ENCODE results near the gene PPP1R8.
"Not testable (repeated sequence)": the region's sequence is repeated elsewhere in the genome, so short reads cannot be mapped to it uniquely, and the experiment has no call there.

Gene PPP1R8

DNA sequence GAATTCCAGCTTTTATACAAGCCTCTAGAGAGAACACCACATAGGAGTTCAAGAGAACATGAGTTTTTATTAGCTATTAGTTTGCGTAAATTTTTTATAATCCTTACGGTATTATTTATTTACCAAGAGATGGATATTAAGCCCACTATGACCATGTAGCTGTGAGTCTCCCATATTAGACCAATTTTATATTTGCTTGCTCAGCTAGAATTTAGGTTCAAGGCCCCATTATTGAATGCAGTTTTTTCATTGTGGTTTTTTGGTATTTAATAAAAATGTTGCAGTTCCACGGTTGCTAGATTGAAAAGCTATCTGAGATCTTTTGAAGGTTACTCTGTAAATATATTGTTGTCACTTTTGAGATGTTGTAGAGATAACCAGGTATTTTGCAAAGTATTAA is 2.9 kb downstream of the PPP1R8 start:
- DNase-seq: no peak

DNA sequence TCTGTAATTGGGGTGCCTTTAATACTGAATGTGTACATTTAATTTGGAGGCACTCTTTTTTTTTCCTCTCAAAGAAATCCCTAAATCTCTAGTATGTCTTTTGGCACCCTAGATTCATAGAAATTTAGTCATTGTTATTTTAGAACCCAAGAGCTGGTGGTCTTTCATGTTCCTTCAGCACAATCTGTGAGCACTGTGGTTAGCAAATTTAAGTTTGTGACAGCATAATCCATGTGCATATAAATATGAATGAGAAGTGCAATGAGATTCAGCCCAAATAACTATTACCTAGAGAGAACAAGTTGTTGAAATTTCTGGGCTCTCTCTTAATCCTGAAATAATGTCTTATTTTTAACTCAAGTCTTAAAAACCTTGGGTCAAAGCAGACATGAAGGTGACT is 4.5 kb downstream of the PPP1R8 start:
- DNase-seq: no peak

DNA sequence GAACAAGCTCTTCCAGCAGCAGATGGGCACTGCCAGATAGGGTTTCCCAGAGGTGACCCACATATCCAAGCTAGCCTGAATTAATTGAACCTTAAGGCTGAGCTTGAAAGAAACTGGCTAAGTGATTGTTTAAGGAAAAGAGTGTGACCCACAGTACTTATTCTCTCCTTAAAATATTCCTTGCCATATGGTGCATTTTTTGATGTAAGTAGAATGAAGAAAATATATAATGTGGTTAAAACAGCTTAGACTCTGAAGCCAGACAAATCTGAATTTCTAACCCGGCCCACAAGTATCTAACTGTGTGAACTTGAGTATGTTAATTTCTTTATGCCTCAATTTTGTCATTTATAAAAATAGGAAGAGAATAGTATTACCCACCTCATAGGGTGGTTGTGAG is 4.9 kb downstream of the PPP1R8 start:
- DNase-seq: no peak

DNA sequence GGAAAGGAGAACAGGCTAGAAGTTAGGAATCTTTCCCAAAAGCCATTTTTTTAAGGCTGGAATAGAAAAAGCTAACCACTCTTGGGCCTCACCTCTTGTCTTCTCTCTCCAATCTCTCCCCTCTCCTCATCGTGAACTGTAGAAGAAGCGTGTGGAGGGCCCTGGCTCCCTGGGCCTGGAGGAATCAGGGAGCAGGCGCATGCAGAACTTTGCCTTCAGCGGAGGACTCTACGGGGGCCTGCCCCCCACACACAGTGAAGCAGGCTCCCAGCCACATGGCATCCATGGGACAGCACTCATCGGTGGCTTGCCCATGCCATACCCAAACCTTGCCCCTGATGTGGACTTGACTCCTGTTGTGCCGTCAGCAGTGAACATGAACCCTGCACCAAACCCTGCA is 19.4 kb downstream of the PPP1R8 start:
- no peak for DNase-seq

DNA sequence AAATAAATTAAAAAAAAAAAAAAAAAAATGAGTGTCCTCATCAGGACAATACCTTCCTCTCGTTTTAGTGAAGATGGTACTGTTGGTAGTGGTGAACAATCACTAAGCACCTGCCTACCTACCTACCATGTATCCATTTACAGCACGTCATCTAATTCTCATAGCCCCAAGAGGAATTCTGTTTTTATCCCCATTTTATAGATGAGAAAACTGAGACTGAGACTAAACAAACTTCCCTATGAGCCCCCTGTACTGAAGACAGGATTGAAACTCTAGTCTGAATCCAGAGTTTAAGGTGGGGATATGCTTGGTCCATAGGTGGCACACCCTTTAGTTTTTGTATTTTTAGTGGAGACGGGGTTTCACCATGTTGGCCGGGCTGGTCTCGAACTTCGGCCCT is 24.5 kb downstream of the PPP1R8 start:
- no peak for DNase-seq

DNA sequence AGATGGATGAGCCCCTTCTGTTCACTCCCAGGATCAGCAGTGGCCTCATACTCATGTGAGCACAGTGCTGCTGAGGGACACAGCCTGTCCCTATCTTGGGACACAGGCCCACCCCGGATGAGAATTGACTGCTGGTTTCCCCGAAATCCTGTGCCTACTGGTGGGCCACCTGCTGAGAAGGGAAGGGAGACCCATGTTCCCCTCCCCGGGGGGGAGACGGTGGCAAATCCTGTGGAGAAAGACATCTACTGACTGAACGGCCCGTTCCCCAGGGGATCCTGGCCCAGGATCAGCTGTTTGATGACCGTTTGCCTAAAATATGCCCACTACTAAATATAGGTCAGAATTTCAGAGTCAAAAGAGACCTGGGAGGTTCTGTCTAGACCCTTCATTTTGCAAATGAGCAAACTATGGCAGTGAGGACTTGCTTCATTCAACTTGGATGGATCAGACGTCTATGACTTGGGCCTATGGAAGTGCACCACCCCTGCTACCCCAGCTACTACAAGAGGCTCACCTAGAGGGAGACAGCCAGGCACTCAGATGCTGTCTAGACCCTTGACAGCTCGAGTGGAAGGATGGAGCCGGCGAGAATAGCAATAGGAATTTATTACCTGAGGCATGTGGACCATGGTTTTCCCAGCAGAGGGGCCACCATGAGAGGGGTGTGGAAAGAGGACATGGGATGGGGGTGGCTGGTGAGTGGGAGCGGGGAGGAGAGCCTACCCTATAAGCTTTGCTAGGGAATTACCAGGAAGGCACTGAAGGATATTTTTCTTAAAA is 26.2 kb downstream of the PPP1R8 start:
- DNase-seq: no peak

DNA sequence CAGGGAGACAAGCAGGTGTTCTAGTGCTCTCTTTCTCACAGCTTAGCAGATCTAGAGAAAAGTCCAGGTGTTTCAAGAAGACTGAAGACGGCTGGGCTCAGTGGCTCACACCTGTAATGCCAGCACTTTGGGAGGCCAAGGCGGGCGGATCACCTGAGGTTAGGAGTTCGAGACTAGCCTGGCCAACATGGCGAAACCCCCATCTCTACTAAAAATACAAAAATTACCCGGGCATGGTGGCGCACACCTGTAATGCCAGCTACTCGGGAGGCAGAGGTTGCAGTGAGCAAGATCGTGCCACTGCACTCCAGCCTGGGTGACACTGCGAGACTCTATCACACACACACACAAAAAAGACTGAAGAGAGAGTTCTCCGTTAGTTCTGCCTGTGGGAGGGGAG is 27.0 kb downstream of the PPP1R8 start:
- not testable (repeated sequence) for DNase-seq

DNA sequence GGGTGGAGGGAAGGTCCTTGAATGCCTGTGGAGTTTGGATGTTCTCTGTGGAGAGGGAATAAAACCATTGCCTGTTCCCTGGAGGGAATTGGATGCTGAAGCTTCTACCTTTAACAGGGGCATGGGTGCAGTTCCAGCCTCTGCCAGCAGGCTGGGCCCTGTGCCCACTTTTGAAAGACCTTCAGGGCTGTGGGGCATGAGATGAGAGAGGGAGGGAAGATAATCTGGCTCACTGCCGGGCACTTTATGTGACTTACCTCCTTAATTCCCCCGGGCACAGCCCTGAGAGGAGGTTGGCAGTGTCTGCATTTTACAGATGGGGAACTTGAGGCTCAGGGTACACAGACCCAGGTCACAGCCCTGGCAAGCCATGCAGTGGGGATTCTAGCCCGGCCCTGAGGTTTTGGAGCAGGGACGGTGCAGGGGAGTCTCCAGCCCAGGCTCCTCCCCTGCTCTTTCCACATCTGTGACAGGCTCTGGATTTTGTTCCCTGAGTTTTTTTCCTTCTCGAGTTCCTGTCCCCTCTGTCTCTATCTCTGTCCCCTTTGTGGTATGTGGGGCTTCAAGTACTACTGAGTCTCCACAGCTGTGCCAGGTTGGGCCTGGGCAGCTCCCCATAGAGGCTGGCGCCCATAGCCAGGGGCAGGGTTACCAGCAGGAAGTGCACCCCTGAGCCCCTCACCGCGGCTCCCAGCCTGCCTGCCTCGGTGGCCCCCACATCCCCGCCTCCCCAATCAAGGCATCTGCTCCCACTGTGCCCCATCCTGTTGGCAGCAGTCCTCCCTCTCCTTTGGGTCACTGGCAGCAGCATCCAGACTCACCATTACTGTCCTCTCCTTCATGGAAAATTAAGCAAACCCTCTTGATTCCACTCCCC is 27.7 kb downstream of the PPP1R8 start:
- DNase-seq: peak; percentile 81

DNA sequence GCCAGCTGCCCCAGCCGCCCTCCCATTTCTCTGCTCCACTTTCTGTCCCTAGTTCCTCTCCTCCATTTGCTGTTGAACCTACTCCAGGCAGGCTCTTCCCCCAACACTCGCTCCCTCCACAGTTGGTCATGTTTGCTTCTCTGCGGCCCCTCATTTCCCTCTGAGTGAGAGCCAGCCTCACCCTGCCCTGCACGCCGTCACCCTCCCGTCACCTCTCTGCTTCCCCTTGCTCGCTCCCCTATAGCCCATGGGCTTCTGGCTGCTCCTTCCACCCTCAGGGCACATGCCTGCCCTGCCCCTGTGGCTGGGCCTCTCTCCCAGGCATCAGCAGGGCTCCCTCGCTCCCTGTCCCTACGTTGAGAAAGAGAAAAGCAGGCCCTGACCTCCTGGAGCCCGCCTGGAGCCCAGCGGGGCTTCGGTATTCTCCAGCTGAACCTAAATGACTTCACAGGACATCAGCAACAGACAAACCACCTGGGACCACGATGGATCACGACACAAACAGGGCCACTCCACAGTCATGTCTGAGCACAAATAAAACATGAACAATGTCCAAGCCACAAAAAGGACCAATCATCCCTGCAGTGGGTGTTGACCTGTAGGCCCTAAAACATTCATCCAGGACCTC is 28.5 kb downstream of the PPP1R8 start:
- DNase-seq: no peak

DNA sequence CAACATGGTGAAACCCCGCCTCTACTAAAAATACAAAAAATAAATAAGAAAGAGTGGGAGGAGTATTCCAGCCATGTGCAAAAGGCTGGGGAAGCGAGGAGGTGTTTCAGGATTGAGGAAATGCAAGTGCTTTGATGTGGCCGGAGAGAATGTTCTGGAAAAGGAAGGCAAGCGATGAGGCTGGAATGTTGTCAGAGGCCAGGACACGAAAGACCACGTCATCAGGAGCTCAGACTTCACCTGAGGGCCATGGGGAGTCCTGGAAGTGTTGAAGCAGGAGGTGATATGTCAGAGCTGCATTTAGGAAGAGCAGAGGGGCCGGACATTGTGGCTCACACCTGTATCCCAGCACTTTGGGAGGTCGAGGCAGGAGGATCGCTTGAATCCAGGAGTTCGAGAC is 30.9 kb downstream of the PPP1R8 start:
- DNase-seq: no peak

DNA sequence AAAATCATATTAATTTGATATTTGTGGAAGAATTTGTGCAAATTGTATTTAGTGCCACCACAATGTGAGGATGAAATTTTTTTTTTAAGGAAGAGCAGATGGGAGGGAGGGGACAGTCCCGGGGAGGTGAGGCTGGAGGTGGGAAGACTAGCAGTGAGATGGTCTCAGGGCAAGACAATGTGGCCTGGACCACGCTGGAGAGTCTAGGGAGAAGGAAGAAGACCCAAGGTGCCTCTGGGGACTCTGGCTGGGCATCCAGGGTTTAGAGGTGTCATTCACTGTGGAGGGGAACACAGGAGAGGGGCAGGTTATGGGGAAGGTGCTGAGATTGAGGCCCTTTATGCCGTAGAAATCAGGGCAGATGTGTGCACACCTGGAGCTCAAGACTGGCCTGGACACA is 31.4 kb downstream of the PPP1R8 start:
- no peak for DNase-seq

DNA sequence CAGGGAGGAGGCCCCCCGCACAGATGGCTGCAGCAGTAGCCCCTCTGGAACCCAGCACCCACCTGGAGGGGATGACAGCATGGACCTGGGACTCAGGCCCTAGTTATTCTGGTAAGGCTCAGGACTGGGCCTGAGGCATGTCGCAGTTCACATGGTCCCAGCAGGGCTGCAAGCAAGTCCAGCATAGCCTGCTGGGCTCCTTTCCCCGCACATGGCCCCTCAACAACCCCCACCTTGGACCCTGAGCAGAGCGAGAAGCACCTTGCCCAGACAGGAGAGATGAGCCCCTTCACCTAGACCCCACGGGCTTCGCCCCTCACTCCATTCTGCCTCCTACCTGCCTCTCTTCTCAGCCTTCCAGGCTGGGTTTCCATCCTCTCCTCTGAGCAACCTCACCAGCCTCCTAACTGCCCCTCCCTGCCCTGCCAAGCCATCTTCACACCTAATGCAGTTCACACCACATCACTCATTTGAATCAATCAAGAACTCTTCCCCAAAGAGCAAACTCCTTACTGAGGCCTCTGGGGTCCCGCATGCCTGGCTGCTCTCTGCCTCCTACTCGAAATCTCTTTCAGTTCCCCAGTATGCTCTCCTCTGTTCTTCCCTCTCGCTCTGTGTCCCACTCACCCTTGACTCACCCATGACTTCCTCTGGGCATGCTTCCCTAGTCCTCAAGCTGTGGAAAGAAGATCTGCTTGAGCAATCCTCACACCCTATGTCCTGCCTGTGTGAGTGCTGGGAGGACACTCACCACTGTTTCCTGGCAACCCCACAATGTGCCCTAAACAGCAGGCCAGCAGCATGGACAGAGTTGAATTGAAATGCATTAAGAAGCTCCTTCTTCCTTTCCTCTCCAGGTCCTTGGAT is 32.3 kb downstream of the PPP1R8 start:
- no peak for DNase-seq

DNA sequence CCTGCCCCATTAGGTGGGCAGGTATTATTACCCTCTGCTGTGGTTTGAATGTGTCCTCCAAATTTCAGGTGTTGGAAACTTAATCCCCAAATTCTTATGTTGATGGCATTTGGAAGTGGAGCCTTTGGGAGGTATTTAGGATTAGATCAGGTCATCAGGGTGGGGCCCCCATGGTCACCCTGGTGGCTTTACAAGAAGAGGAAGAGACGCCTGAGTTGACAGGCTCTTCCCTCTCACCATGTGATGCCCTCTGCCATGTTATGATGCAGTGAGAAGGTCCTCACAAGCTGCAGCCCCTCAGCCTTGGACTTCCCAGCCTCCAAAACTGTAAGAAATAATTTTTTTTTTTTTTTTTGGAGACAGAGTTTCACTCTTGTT is 32.9 kb downstream of the PPP1R8 start:
- no peak for DNase-seq

DNA sequence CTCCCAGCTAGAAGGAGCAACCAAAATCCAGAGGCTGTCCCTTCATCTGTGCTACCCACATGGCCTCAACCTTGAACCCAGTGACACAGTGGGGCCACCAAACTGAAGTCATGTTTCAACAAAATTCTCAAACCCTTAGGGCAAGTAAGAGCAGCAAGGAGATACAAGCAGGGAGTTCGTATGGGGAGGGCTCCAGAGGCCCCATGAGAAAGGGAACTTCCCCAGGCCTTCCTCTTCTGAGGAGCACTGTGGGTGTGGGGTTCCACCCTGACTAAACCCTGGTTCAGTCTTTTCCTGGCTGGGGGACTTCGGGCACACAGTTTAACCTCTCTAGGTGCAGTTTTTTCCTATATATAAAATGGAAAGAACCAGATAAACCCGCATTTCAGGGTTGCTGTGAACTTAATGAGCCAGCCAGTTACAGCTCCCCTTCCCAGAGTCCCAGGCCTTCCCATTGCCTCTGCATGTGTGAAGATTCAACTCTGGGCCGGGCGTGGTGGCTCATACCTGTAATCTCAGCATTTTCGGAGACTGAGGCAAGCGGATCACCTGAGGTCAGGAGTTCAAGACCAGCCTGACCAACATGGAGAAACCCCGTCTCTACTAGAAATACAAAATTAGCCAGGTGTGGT is 33.8 kb downstream of the PPP1R8 start:
- no peak for DNase-seq

DNA sequence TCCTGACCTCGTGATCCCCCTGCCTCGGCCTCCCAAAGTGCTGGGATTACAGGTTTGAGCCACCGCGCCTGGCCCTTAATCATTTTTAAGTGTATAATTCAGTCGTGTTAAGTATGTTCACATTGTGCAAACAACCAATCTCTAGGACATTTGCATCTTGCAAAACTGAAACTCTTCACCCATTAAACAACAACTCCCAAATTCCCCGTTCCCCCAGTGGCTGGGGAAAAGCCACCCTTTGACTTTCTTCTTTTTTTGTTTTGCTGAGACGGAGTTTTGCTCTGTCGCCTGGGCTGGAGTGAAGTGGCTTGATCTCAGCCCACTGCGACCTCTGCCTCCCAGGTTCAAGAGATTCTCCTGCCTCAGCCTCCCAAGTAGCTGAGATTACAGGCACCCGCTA is 35.2 kb downstream of the PPP1R8 start:
- DNase-seq: no peak

DNA sequence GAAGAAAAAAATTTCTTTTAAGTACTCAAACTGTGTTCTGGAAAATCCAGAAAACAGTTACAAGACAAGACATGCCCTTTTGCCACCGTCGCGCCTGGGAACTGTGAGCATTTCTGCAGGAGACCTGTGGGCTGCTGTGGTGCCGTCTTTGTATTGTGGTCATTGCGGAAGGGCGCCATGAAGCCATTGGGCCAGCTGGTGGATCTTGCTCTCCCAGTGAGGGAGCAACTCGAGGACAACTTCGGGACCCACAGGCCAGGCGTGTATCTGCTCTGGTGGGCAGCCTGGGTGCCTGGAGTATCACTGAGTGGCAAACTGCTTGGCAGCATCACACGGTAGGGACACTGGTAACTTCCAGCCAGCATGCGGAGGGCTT is 38.0 kb downstream of the PPP1R8 start:
- DNase-seq: no peak

DNA sequence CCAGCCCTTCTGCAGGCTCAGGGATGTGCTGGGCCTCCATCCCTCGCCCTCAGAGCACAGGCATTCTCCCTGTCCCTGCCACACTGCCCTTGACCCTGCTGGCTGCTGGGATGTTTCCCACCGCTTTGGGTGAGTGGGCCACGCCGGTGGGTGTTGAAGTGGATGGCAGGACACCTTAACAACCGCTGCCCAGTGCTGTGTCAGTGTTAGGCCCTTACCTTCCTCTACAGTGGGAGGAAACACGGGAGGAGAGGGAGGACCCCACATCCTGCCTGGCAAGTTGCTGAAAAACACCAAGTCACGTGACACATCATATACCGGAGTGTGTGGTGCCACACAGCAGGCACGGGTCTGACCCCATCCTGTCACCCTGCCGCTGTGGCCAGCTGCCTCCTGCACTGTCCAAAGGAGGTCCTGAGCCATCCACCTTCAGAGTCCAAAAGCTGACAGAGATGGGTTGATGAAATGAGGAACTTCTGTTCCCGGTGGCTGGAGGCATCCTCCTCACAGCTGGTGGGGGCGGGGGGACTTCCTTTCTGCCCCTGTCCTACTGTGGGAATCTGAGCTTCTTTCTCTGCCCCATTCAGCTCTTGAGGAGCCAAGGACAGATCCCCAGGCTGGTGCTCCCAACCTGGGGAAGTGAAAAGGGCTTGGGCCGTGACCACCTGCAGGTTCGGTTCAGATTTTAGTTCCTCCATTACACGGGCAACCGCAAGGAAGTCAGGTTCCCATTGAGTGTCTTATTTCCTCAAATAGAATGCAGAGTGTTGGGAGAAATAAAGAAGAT is 38.5 kb downstream of the PPP1R8 start:
- peak; percentile 53 for DNase-seq

DNA sequence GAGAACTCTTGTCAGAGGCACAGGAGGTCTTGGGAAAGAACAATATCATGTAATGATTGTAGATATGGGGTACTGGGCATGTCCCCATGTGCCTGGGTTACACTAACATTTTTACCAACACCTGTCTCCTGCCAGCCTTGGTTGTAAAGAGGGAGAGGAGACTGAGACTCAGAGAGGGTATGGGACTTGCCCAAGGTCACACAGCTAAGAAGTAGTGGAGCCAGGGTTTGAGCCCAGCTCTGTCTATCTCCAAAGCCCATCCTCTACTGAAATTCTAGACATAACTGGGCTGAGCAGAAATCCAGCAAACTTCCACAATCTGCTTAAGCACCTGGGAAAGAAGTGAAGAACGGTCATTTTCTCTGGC is 39.1 kb downstream of the PPP1R8 start:
- no peak for DNase-seq

DNA sequence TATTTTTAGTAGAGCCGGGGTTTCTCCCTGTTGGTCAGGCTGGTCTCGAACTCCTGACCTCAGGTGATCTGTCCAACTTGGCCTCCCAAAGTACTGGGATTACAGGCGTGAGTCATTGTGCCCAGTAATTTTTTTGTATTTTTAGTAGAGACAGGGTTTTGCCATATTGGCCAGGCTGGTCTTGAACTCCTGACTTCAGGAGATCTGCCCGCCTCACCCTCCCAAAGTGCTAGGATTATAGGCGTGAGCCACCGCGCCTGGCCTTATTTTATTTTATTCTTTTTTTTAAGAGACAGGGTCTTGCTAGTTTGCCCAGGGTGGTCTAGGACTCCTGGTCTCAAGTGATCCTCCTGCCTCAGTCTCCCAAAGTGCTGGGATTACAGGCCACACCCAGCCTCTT is 40.5 kb downstream of the PPP1R8 start:
- not testable (repeated sequence) for DNase-seq

DNA sequence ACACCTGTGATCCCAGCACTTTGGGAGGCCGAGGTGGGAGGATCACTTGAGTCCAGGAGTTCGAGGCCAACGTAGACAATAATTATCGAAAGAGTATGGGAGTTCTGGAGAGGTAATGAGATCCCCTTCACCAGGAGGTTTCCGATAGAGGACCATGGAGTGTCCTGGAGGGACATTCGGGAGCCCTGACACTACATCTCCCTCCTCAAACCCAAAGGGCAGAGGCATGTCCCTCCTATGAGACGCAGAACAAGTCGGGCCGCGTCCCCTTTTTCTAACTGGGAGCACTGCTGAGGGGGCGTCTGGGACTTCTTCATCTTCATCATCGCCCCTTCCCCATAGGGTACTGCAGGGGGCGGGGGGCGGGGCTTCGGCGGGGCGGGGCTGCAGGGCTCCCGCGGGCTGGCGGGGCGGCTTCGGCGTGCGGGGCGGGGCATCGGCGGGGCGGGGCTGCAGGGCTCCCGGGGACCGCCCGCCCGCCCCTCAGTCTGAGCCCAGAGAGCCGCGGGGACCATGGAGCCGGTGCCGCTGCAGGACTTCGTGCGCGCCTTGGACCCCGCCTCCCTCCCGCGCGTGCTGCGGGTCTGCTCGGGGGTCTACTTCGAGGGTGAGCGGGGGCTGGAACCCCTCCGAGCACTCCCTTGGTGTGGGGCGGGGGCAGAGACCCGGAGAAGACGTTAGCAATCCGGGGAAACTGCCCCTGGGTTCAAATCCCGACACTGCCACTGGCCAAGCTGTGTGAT is 41.6 kb downstream of the PPP1R8 start, which contains the start of gene THEMIS2:
TSS of gene THEMIS2 (plus strand) at position 486 of the 743 bp plus-strand sequence. CDS start at position 514, 28 bp downstream.
- peak; percentile 72 for DNase-seq
